ENCODE results near the gene KIF26A.

Gene KIF26A

DNA sequence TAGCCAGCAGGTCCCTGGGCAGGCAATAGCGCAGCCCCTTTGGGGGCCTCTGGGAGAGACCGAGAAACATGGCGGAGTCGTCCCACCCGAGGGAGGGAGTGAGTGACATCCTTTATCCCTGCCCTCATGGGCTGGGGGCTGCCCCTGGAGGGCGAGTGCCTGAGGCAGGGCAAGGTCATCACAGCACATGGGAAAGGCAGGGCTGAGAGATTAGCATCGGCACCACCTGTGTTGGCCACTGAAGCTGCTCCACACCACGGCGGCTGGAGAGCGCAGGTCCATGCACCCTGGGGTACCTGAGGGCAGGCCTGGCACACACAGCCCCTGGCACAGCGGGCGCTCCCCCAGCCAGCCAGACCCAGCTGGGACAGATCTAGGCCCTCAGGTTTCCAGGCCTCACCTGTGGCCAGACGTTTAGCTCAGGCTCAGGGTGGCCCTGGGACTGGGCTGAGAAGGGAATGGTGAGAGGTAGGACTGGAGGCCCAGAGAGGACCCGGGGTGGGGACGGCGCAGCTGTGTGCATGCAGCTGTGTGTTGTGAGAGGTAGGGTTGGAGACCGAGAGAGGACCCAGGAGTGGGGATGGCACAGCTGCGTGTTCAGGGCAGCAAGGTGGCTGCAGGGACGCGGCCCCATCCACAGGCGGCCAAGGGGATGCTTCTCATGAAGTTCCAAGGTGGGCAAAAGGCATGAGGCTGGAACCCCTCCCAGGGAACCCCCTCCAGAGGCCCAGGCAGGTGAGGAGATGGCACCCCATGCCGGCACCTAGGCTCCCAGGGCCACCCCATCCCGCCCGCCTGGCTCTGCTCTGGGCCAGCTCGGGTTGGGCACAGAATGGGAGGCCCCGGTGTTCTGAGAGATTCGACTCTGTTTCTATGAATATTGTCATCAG is 74.1 kb downstream of the KIF26A start:
- DNase-seq, result no peak

- no peak for DNase-seq
Observed at GRCh38 chr14:104213301-104214034, 75.1 kb downstream of the KIF26A start.

GRCh38 chr14:104214431-104215218 is 76.2 kb downstream of the KIF26A start:
- no peak for DNase-seq

- DNase-seq, result no peak
Observed at GRCh38 chr14:104215706-104216334, 77.4 kb downstream of the KIF26A start.

DNA sequence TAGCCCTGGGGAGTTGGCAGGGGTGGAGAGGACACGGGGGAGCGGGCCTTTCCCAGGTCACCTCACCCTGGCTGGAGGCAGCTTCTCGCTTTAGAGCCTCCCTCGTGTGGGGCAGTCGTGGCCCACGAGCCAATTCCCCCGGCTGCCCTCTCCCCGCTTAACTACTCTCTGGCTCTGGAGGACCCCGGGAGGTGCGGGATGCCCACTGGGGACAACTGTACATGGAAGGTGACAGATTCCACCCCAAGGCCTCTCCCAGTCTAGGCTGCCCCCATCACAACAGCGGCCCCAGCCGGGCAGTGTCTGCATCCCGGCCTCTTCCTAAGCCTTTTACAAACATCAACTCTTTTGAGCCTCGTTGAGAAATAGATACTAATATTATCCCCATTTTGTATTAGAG is 78.1 kb downstream of the KIF26A start:
- DNase-seq, result no peak

- no peak for DNase-seq
Observed at GRCh38 chr14:104217486-104218360, 79.3 kb downstream of the KIF26A start.

GRCh38 chr14:104218361-104219180 is 80.2 kb downstream of the KIF26A start:
- DNase-seq, result no peak

- no peak for DNase-seq
Observed at GRCh38 chr14:104219731-104220214, 81.4 kb downstream of the KIF26A start.

DNA sequence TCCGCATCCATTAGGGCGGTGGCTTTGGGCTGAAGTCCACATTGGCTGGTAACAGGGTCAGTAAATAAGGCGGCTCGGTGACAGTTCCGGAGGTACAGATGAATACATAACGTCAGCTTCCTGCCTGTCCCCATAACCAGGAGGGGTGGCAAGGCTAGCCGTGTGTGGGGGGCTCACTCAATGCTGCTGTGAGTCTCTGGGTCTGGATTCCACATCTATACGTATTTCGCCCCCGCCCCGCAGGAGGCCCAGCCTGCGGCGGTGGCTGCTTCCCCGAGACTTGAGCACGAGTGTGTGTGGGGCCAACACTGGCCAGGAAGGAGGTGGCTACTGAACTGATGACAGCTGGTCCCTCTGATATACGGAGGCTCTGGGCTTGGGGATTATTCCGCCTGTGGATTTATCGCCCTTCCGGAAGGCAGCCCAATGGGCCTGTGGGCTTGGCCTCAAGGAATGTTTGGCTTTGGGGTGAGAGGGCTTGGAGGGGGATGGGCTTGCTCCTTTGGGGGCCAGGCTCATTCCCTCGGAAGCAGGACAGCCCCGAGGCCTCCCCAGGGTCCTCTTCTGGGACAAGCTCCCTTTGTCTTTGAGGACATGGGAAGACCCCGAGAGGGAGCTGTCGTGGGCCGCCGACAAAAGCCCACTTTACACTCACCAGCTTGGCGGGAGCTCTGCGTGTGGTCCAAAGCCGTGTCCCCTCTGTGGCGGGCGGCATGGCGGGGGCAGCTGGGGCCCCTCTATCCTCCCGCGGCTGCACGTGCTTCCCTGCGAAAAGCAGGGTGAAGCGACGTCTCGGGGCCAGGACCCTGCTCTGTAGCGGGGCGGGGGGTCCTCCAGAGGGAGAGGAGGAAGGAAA is 82.1 kb downstream of the KIF26A start:
- no peak for DNase-seq

- no peak for DNase-seq
Observed at GRCh38 chr14:104221071-104221625, 82.8 kb downstream of the KIF26A start.

DNA sequence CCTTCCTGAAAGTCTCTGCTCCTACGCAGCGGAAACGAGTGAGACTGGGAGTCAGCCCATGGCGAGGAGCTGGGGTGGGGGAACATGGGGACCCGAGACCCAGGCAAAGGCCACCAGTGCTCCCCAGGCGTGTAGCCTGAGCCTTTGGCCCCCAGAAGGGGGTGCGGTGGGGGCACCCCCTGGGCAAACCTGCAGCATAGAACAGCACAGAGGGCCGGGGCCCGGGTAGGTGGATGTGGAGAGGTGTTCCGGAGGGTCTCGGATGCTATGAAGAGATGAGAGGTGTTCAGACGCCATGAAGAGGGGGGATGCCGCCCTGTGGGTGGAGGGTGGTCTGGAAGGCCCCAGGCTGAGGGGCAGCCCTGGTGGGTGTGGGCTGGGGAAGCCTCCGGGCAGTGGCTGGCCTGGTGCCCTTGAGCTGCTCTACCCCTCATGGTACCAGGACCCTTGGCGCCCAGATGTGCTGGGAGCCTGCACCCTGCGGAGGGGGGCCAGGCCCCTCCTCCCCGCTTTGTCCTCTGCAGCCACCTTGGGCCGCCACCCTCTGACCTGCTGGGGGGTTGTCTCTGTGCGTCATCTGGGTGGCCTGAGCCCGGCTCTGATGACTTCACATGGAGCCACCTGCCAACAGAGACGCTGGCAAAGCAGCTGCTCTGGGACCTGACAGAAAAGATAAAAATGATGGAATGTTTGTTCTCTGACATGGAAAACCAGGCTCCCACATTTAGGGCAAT is 83.4 kb downstream of the KIF26A start:
- DNase-seq, result no peak

- DNase-seq, result no peak
Observed at GRCh38 chr14:104222396-104223036, 84.1 kb downstream of the KIF26A start.

DNA sequence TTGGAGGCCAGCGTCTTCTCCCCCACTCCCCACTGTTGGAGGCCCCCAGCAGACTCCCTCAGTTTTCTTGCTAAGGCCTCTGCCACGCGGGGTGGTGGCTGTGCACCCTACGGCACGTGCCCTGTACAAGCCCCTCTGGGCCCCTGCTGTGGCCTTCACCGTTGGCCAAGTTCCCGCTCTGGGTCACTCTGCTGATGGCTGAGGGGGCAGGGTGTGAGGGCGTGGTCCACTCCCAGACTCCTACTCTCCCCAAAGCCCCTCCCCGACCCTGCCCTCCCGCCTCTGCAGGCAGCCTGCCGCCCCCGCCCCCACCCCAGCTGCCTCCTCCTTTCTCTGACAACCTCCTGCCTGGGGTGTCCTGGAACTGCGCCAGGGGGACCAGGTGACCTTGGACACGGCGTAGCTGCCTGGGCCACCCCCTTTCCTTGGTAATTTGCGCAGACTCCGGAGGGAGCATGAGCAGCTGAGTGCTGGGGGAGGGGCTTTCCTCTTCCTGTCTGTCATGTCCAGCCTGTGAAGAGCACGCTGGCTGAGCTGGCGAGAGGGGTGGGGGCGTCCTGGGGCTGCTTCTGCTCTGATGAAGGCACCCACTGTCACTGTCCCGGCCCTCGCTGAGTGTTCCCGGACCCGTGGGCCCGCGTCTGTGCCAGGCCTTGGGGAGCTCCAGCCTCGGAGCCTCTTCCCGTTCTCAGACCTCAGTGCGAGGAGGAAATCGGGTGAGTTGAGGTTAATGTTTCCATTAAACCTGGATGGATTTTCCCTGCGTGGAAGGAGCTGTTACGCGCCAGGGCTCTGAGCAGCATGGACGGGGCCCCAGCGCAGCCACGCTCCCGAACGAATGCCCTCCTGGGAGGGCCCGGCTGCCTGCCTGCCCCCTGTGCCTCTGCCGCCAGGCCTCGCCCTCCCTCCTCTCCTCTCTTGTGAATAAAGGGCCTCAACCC is 85.0 kb downstream of the KIF26A start:
- no peak for DNase-seq

GRCh38 chr14:104224131-104224505 is 85.7 kb downstream of the KIF26A start:
- DNase-seq, result no peak

DNA sequence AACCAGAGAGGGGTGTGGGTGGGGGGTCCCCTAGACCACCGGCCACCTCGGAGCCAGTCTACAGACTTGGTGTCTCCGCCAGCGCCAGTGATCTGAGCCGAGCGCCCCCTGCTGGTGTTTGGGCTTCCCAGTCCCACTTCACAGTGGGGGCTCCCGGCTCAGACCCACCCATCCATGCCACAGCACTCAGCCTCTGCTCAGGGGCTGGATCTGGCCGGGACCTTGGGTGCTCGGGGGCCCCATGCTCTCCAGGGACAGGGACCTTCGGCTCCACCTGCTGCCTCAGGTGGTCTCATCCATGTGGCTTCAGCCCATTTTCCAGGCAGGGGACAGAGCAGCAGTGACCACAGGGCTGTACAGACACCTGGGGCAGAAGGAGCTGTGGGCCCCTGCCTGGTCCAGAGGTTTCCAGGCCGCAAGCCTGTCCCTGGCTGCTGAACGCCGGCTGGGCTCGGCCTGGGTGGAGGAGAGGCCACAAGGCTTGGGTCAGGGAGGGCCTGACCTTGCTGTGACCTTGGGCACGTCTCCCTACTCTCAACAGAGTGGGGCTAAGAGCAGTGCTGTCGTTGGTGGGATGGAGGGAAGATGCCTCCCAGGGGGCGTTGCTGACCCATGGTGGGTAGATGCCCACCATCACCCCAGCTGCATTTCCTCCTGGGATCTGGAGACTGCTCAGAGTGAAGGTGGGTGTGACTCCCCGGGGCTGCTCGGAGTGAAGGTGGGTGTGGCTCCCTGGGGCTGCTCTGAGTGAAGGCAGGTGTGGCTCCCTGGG is 86.3 kb downstream of the KIF26A start:
- DNase-seq, result no peak
